Frontal cortex (tissue), 4 donors: ENCODE measurements around the gene XPO4. TPM values are rescaled to one million over a fixed set of nuclear protein-coding genes. Genes with fewer than 3 reads are reported as not detected.
"Not testable (repeated sequence)": the region's sequence is repeated elsewhere in the genome, so short reads cannot be mapped to it uniquely, and the experiment has no call there.

Experiments used
- DNase-seq, 2 donors: peaks; one replicate each; pipeline ENCODE4 v3.0.0; 2012; ENCODE audit warnings: low spot score in 2 of 2
- FAIRE-seq: peaks from 2 replicates; lab custom pipeline; 2012; peaks lifted over from hg19 to GRCh38; lab: Jason Lieb, UNC
- total RNA-seq: library from RNA; depleted of rRNA; stranded (reverse); fragments of >200 nt; gene quantifications from one replicate; pipeline ENCODE4 v1.2.3, GENCODE V29; 2014
- donor health status: control.
- donor health status: control.
- donor health status: control.

XPO4 gene
- total RNA-seq, 1 donor from 2014 or later = 24.5 TPM

GRCh38 chr13:20743830-20744404 lies 158.6 kb downstream of the XPO4 start:
- not testable (repeated sequence) for FAIRE-seq, DNase-seq

- DNase-seq (no peak), FAIRE-seq (no peak)
Observed at GRCh38 chr13:20740021-20740420, 162.5 kb downstream of the XPO4 start.

- DNase-seq = no peak
- no peak for FAIRE-seq
Observed at GRCh38 chr13:20738616-20739015, 163.9 kb downstream of the XPO4 start.

- FAIRE-seq = no peak
- DNase-seq = no peak
Observed at GRCh38 chr13:20729633-20730585, 172.6 kb downstream of the XPO4 start.

GRCh38 chr13:20728579-20729311 lies 173.8 kb downstream of the XPO4 start:
- FAIRE-seq (no peak), DNase-seq (no peak)

- no peak for DNase-seq
- FAIRE-seq = no peak
Observed at GRCh38 chr13:20727856-20728255, 174.7 kb downstream of the XPO4 start.

Other genes with a start within 250 kb of the XPO4 start
- gene IL17D, start 199.0 kb downstream of the XPO4 start, total RNA-seq = 12.6 TPM
- 11.0 TPM for gene EEF1AKMT1, start 128.8 kb downstream of the XPO4 start, total RNA-seq
- 1.2 TPM for gene LATS2, start 158.8 kb upstream of the XPO4 start, total RNA-seq
- gene SAP18, start 237.4 kb upstream of the XPO4 start, total RNA-seq = 46.1 TPM